Upper lobe of left lung (tissue), 6 donors: ENCODE measurements around the gene PEX26. TPM values are rescaled to one million over a fixed set of nuclear protein-coding genes. Genes with fewer than 3 reads are reported as not detected.
"Not testable (repeated sequence)": the region's sequence is repeated elsewhere in the genome, so short reads cannot be mapped to it uniquely, and the experiment has no call there.

Source experiments
- ATAC-seq, 2 donors: fragments of 200-7000 bp; cut with Tn5 transposase; one replicate each; pipeline ENCODE4 v1.9.1; 2022; ENCODE audit warnings: mild to moderate bottlenecking in 2 of 2, moderate library complexity in 2 of 2; ENCODE audit not compliant: low FRiP score in 2 of 2
- DNase-seq, 2 donors: peaks; one replicate each; pipeline ENCODE4 v3.0.0-alpha.2; 2019 to 2020
- H3K27ac ChIP-seq, 4 donors: fragments of 200-600 bp; sonication (generic); one replicate each; pipeline ENCODE4 v1.5.1; 2016 to 2019
- H3K27me3 ChIP-seq, 4 donors: fragments of 200-600 bp; sonication (generic); one replicate each; pipeline ENCODE4 v1.5.1; 2017 to 2019
- H3K36me3 ChIP-seq, 4 donors: fragments of 200-600 bp; sonication (generic); one replicate each; pipeline ENCODE4 v1.5.1; 2016 to 2019
- H3K4me1 ChIP-seq, 4 donors: fragments of 200-600 bp; sonication (generic); one replicate each; pipeline ENCODE4 v1.5.1; 2018 to 2019
- H3K4me3 ChIP-seq, 4 donors: fragments of 200-600 bp; sonication (generic); one replicate each; pipeline ENCODE4 v1.5.1; 2017 to 2019; ENCODE audit warnings: mild to moderate bottlenecking in 2 of 4, moderate library complexity in 1 of 4
- H3K9me3 ChIP-seq, 4 donors: fragments of 200-600 bp; sonication (generic); one replicate each; pipeline ENCODE4 v1.5.1; 2018 to 2019
- CTCF ChIP-seq, 6 experiments: fragments of 450-650 bp in 4 of 6; fragments of 200-600 bp in 2 of 6; sonication (generic) in 2 of 6; IDR thresholded peaks; one replicate each; pipeline ENCODE4 v1.5.1; 2016 to 2019; ENCODE audit warnings: antibody characterized with exemption in 6 of 6
- EP300 ChIP-seq, 4 donors: sonication (generic); formaldehyde crosslinking; IDR thresholded peaks; one replicate each; pipeline ENCODE4 v1.5.1; 2017; ENCODE audit warnings: antibody characterized with exemption in 4 of 4, control low read depth in 2 of 4
- POLR2A ChIP-seq, 4 donors: fragments of 450-650 bp; IDR thresholded peaks; one replicate each; pipeline ENCODE4 v1.5.1; 2016 to 2017; ENCODE audit warnings: antibody characterized with exemption in 4 of 4, mild to moderate bottlenecking in 2 of 4
- POLR2AphosphoS5 ChIP-seq, 2 donors: sonication (generic); formaldehyde crosslinking; IDR thresholded peaks; one replicate each; pipeline ENCODE4 v1.5.1; 2017; ENCODE audit warnings: antibody characterized with exemption in 2 of 2
- WGBS, 2 donors: methylation state at CpG; one replicate each; pipeline ENCODE4 v1.1.5; 2017 to 2018; 5-methylcytosine and 5-hydroxymethylcytosine counted together
- total RNA-seq, 6 donors: library from RNA; depleted of rRNA in 4 of 6; stranded (reverse); fragments of >200 nt in 4 of 6; gene quantifications; one replicate each; pipeline versions ENCODE4 v1.1.0 to v1.2.1, GENCODE V29; 2016 to 2021
- donor health status: DM: no; HTN: no; CAD: no; lungs with moderate emphysema.
- donor health status: DM: no; HTN: yes; CAD: no; lungs with severe emphysema.

Gene PEX26
- total RNA-seq, 6 donors from 2014 or later, result 17.2 to 42.1 (median 32.9) TPM

GRCh38 chr22:18133452-18133851, 55.7 kb downstream of the PEX26 start:
- WGBS, 2 donors, result 63 to 70% methylated on average over 2 of the region's 2 CpGs
- Histone ChIP-seq H3K4me1 (no peaks in the 10 kb centered on the region), H3K36me3 (no peaks in the 10 kb centered on the region), H3K4me3 (no peak overlapping the region), H3K27ac (no peak overlapping the region), H3K9me3 (no peaks in the 10 kb centered on the region), H3K27me3 (no peaks in the 10 kb centered on the region)
- TF ChIP-seq CTCF (IDR thresholded peaks at IDR 0.05) (no peak), POLR2A (IDR thresholded peaks at IDR 0.05) (no peak), POLR2AphosphoS5 (IDR thresholded peaks at IDR 0.05) (no peak), EP300 (IDR thresholded peaks at IDR 0.05) (no peak)
- DNase-seq (no peak), ATAC-seq (peak in 1 of 2 donors; percentile 72)

GRCh38 chr22:18136563-18137320, 59.0 kb downstream of the PEX26 start:
- H3K27me3 ChIP-seq, result no peaks in the 10 kb centered on the region
- H3K36me3 ChIP-seq, result no peaks in the 10 kb centered on the region
- DNase-seq (no peak), ATAC-seq (no peak)
- peaks cover 0 to 2% (median 0%) of the 10 kb centered on the region in 4 donors for H3K9me3 ChIP-seq
- no peak overlapping the region for H3K27ac ChIP-seq
- TF ChIP-seq EP300 (IDR thresholded peaks at IDR 0.05) (no peak), POLR2AphosphoS5 (IDR thresholded peaks at IDR 0.05) (no peak), CTCF (IDR thresholded peaks at IDR 0.05) (no peak), POLR2A (IDR thresholded peaks at IDR 0.05) (no peak)
- H3K4me1 ChIP-seq, result no peaks in the 10 kb centered on the region
- H3K4me3 ChIP-seq, result no peak overlapping the region
- 92 to 93% methylated on average over 21 of the region's 21 CpGs for WGBS, 2 donors

GRCh38 chr22:18141004-18141403, 63.2 kb downstream of the PEX26 start:
- not testable (repeated sequence) for ATAC-seq, H3K27ac ChIP-seq, H3K36me3 ChIP-seq, H3K4me1 ChIP-seq, H3K27me3 ChIP-seq, H3K4me3 ChIP-seq, H3K9me3 ChIP-seq, DNase-seq
- WGBS, 2 donors, result 96 to 97% methylated on average over 6 of the region's 6 CpGs

- no peaks in the 10 kb centered on the region for H3K36me3 ChIP-seq
- peaks cover 0 to 2% (median 0%) of the 10 kb centered on the region in 4 donors for H3K9me3 ChIP-seq
- ATAC-seq (no peak), DNase-seq (no peak)
- H3K4me3 ChIP-seq, result no peak overlapping the region
- H3K4me1 ChIP-seq, result peaks cover 5 to 17% (median 12%) of the 10 kb centered on the region in 4 donors
- no peaks in the 10 kb centered on the region for H3K27me3 ChIP-seq
- H3K27ac ChIP-seq, result no peak overlapping the region
- TF ChIP-seq CTCF (IDR thresholded peaks at IDR 0.05), result no peak
- no peak for TF ChIP-seq POLR2A (IDR thresholded peaks at IDR 0.05)
Observed at GRCh38 chr22:18144105-18144504, 66.3 kb downstream of the PEX26 start.

GRCh38 chr22:18145676-18146388, 68.0 kb downstream of the PEX26 start:
- no peak overlapping the region for H3K27ac ChIP-seq

More at GRCh38 chr22:18145676-18146388, 68.0 kb downstream of the PEX26 start:
- peaks cover 0 to 2% (median 0%) of the 10 kb centered on the region in 4 donors for H3K9me3 ChIP-seq
- WGBS, 2 donors, result 85 to 86% methylated on average over 23 of the region's 23 CpGs
- H3K4me3 ChIP-seq, result no peak overlapping the region
- H3K36me3 ChIP-seq, result no peaks in the 10 kb centered on the region
- H3K4me1 ChIP-seq, result peaks cover 8 to 26% (median 18%) of the 10 kb centered on the region in 4 donors
- peak in 1 of 2 donors; percentile 42 for DNase-seq
- no peaks in the 10 kb centered on the region for H3K27me3 ChIP-seq
- ATAC-seq, result peak in 1 of 2 donors; percentile 6
- TF ChIP-seq POLR2A (IDR thresholded peaks at IDR 0.05), result no peak
